ENCODE results near the gene NUP188.
A peak's percentile ranks its signal among the peaks of the same experiment; 100 is the strongest.

Gene NUP188

GRCh38 chr9:128913995-128914772 is 33.3 kb upstream of the NUP188 start:
- DNase-seq = no peak

- no peak for DNase-seq
Observed at GRCh38 chr9:128916204-128916603, 31.3 kb upstream of the NUP188 start.

GRCh38 chr9:128916745-128917144 is 30.8 kb upstream of the NUP188 start:
- DNase-seq = no peak

- no peak for DNase-seq
Observed at GRCh38 chr9:128917151-128917849, 30.2 kb upstream of the NUP188 start.

GRCh38 chr9:128918921-128919320 is 28.6 kb upstream of the NUP188 start:
- DNase-seq = no peak

- DNase-seq = no peak
Observed at GRCh38 chr9:128919402-128920089, 28.0 kb upstream of the NUP188 start.

GRCh38 chr9:128920381-128921058 is 27.0 kb upstream of the NUP188 start, which contains the start of gene PHYHD1:
TSS of gene PHYHD1 (plus strand) at chr9:128920982. CDS start at chr9:128922324, 1,342 bp downstream.
- no peak for DNase-seq

- DNase-seq = no peak
Observed at GRCh38 chr9:128921881-128922763, 25.4 kb upstream of the NUP188 start.

GRCh38 chr9:128923493-128923883 is 24.0 kb upstream of the NUP188 start:
- DNase-seq = no peak

- DNase-seq = peak; percentile 22
Observed at GRCh38 chr9:128927731-128928411, 19.6 kb upstream of the NUP188 start.

- no peak for DNase-seq
Observed at GRCh38 chr9:128928624-128929023, 18.9 kb upstream of the NUP188 start.

GRCh38 chr9:128929560-128929959 is 17.9 kb upstream of the NUP188 start:
- no peak for DNase-seq

GRCh38 chr9:128933731-128934130 is 13.8 kb upstream of the NUP188 start:
- DNase-seq = no peak

- no peak for DNase-seq
Observed at GRCh38 chr9:128936171-128936865, 11.2 kb upstream of the NUP188 start.

- no peak for DNase-seq
Observed at GRCh38 chr9:128937310-128938165, 10.0 kb upstream of the NUP188 start.

- no peak for DNase-seq
Observed at GRCh38 chr9:128940271-128940921, 7.1 kb upstream of the NUP188 start.

- DNase-seq = no peak
Observed at GRCh38 chr9:128940946-128941755, 6.3 kb upstream of the NUP188 start.

Data from DMS153 (cell line).